Activated T-cell treated with anti-CD3 and anti-CD28 coated beads for 4 hours (primary cell): ENCODE data around the gene COPS8.

Source experiments
- DNase-seq: peaks from one replicate; pipeline ENCODE4 v3.0.0-alpha.2; 2020

Gene COPS8

DNA sequence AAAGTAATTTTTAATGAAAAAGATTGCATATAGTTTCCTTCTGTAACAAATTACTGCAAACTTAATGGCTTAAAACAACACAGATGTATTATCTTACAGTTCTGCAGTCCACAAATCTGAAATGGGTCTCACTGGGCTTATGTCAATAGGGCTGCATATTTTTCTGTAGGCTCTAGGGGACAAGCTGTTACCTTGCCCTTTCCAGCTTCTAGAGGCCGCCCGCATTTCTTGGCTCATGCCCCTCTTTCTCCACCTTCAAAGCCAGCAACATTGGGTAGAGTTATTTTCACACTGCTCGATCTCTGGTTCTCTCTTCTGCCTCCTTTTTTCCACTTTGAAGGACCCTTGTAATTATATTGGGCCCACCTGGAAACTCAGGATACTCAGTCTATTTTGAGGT, 16.7 kb downstream of the COPS8 start:
- DNase-seq, result no peak

DNA sequence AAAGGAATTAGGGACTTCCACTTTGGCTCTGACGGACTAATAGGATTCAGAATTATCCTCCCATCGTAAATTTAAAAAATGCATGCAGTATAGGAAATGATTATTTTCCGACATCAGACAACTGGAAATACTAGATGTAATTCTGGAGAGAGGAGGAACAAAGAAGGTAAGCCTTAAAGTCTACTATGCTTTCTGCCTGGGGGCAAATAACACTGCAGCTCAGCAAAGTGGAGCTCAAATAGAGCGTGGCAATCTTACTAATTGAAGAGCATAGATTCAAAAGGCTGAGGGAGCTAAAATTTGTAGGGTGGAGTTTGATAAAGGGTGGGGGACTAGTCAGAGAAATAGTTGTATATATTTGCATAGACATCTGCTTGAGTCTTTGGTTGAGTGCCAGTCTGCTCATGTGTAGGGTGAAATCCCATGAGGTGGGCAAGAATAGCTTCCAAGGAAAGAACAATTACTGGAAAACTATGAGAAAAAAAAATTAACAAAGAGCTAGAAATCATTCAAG, 23.8 kb downstream of the COPS8 start:
- no peak for DNase-seq

DNA sequence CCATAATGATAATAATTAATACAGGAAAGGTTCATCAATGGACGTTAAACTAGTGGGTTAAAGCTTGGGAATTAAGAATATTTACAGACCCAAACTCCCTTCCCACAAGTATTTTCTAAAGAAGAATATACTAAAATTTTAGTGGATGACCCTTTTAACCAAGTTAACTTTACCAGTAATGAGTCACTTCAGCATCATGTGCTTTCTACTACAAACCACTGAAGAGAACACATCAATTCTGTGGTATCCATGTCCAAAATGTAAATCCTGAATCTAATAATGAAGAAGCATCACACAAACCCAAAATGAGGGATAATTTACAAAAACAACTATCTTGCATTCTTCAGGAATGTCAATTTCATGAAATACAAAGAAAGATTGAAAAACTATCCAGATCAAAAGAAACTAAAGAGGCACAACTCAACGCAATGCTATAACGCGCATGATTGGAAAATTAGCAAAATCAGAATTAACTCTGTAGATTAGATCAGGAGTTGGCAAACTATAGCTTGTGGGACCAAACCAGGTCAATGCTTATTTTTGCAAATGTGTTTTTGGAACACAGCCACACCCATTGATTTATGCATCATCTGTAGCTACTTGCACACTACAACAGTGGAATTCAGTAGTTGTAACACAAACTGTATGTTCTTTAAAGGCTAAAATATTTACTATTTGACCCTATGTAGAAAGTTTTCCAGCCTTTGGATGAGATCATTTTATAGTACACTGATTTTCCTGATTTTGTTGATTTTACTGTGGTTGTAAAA, 27.5 kb downstream of the COPS8 start:
- DNase-seq, result no peak

DNA sequence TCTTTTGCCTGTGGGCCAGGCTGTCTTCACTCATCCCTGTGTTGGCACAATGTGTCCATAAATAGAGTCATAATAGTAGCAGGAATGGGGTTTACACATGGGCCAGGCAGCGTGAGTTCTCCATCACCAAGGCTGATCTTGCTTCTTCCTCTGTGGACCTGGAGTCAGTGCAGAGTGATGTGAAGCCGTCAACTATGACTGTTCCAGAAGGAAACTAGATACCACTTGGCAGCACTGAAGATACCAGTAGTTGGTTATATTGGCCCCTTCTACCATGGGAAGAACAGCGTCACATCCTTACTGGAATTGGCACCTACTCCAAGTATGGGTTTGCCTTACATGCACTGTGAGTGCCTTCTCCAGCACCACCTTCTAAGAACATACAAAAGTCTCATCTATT, 30.2 kb downstream of the COPS8 start:
- no peak for DNase-seq

DNA sequence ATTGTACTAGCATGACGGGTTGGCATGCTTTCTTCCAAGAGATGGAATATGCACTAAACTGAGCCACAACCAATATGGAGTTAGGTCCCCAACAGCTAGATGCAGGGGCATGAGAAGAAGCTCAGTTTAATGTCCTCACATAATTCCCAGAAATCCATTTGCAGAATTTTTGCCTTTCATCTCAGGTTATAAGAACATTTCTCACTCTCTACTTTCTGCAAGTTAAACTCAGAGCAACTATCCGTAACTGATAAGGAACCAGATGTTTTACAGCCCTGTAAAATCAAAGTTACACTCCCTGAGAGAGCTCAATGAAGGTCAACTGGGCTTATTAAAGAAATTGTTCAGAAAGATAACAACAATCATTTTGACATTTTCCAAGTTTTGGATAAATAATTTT, 30.7 kb downstream of the COPS8 start:
- DNase-seq, result no peak

DNA sequence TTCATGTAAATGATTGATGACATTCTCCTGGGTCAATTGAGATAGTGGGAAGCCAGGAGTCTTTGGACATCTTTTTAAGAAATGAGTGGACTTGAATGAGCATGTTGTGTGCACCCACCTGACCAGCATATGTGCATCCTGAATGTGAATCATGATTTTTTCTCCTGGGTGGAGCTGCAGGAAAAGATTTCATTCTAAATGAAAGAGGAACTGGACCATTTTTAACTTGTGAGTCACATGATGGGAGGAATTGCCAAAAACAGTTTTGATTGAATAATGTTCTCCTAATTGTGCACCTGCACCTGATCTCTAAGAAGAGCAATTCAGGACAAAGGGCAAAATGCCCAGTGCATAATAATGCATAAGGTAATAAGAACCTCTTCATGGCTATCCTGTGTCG, 32.3 kb downstream of the COPS8 start:
- no peak for DNase-seq

DNA sequence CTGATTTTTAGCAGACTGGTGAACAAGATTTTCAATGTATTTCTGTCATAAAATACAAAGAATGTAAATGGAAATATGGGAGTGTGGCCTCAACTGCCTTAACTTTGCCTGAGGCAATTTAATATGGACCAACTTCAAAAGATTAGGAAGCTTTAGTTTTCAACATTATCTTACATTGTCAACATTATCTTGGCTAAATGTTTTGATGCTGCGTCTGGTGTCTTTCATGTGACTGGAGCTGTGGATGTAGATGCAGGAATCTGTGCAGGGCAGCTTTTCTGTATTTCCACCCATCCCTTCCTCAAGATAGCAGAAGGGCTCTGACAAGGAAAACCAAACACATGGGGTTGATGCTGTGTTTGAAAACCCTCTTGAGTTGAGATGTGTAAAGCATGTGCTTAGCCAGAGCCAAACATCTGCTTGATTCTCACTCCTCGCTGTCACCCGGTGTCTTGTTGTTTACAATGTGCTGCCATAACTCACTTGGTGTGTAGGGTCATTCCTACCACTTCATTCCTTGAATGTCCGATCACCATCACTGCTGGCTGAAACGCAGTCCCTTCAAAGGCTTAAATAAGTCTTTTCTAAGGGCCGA, 33.0 kb downstream of the COPS8 start:
- DNase-seq, result no peak

DNA sequence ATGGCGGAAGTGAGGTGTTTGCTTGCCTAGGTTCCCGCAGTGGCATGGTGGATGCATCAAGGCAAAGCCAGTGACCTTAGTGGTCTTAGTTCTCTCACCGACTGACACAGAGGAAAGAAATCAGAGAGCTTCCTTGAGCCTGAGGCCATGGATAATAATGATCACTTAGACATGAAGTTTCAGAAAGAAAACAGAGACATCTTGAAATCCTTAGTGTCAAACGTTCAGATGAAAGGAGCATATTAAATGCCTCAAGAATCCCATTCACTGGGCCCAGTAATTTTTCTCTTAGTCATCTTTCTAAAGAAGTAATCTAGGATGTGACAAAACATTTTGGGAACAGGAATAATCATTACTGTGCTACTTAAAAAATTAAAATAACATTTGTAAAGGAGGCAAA, 35.2 kb downstream of the COPS8 start:
- no peak for DNase-seq

DNA sequence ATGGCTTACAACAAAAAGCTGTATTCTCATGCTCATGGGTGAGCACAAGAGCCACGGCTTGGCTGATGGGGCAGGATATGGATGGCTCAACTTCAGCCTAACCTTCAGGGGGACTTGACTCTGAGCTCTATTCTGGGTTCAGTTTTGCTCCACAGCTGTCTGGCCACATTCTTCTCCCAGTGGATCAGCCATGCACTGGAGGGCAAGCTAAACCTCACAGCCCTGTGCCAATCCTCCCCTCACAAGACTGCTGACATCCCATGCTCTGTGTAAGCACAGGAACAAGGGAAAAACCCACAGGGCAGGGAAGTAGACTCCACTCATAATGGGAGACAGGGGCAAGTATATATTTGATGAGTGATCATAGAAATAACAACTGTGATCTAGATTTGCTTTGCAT, 35.6 kb downstream of the COPS8 start:
- DNase-seq, result no peak

DNA sequence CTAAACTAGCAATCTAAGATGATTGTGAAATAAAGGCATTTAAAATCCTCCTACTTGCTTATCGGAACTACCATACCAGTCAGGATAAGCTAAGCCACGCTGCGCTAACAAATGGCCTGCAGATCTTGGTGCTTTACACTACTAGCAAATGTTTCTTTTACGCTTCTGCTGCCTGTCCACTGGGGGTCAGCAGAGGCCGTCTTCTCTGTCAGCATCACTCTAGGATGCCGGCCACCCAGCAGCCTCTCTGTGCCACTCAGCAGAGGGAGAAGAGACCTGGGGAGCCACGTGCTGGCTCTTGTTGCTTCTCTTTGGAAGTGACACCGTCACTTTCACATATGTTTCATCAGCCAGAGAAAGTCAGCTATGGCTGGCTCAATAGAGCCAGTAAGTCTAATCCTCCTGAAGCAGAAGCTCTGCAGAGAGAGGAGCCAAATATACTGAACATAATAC, 36.6 kb downstream of the COPS8 start:
- peak; percentile 2 for DNase-seq

DNA sequence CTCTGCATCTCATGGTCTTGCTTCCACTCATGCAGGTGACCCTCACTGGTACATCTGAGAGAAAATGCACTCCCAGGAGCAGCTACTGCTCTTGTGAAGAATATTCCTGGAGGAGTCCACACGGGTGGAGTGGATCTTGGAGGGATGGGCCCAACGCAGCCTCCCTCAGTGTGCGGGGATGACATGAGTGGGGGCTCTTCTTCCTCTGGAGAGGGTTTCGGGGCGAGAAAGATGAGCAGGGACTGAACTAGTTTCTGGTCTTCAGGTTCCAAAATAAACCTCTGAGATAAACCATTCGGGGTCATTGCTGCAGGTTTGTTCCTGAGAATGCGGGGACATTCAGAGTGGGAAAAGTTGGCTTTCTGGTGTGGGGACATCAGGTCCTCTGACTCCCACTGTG, 39.1 kb downstream of the COPS8 start:
- DNase-seq, result no peak

DNA sequence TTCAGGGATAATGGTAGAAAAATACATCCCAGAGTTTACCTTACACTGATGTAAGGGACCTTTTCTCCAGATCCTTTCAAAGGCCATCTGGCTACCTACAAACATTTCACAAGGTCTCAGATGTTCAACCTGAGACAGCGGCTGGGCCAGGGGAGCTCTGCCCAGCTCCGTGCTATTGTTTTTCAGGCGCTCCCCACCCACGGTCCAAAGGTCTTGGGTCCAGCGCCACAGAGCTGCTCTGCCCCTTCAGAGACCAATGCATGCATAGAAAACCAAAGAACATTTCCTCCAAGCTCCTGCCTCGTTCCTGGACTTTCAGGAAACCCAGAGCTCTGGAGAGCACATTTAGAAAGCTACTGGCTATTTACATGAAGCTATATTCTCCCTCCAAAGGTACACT, 40.3 kb downstream of the COPS8 start:
- DNase-seq, result no peak

DNA sequence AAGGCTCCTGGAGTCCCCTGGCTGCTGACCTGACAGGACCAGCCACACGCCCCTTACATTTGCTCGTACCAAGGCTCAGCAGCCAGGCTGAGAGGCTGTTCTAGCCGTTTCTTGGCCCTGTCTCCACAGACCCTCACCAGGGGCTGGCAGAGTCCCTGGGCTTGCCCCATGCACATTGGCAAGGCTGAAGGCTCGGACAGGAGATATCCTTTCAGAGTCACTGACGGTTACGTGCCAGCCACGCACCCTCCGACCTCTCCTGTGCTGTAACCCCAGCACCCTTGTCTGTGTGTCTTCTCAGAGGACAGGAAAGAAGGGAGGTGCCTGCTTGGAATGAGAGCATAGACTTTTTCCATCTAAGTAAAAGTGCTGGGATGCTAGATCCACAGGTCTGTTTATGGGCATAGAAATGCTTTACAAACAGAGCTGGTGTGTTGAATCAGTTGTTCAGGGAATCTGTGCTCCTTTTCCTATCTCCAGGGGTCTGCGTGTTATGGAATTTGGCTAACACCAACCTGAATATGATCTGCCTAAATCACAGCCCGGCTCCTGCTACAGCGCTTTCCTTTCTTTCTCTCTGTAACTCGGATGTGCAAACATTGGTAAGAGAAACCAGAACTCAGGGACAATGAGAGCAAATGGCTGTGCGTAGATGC, 41.0 kb downstream of the COPS8 start:
- no peak for DNase-seq

DNA sequence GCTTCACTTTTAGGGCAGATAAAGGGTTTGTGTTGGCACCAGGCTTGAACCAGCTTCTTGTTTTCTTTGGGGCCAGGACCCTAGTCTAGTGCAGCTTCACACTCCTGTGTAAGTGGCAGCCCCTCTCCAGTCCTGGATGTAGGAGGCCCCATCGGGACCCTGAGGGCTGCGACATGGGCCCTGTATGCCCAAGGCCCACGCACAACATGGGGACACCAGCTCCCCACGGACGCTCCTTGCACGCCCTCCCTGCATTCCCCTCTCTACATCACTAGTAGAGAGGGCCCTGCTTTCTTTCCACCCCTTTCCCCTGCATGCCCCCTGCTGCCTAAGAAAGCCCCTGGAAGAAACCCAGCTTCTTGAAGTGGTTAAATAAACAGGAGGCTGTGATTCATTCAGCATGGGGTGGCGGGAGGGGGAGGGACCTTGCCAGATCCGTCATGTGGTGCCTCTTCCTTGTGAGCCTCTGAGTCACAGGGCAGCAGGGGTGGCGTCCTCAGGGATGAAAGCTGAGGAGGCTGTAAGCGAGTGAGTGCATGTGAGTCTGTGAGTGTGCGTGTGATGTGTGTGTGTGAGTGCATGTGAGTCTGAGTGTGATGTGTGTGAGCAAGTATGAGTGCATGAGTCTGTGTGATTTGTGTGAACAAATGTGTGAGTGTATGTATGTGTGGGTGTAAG, 42.5 kb downstream of the COPS8 start:
- DNase-seq, result peak; percentile 26

DNA sequence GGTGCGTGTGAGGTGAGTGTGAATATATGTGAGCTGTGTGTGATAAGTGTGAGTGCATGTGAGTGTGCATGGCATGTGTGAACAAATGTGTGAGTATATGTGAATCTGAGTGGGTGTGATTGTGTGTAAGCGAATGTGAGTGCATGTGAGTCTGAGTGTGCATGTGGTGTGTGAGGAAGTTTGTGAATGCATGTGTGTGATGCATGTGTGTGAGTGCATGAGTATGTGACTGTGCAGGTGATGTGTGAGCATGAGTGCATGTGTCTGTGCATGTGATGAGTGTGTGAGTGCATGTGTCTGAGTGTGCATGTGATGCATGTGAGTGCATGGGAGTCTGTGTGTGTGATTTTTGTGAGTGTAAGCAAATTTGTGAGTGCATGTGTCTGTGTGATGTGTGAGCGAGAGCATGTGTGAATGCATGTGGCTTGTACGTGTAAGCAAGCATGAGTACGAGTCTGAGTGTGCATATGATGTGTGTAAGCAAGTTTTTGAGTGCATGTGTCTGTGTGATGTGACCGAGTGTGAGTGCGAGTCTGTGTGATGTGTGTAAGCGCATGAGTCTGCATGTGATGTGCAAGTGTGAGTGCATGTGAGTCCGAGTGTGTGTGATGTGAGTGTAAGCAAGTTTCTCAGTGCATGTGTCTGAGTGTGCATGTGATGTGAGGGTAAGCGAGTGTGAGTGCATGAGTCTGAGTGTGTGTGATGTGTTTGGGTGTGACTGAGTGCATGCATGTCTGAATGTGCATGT, 43.3 kb downstream of the COPS8 start:
- no peak for DNase-seq

DNA sequence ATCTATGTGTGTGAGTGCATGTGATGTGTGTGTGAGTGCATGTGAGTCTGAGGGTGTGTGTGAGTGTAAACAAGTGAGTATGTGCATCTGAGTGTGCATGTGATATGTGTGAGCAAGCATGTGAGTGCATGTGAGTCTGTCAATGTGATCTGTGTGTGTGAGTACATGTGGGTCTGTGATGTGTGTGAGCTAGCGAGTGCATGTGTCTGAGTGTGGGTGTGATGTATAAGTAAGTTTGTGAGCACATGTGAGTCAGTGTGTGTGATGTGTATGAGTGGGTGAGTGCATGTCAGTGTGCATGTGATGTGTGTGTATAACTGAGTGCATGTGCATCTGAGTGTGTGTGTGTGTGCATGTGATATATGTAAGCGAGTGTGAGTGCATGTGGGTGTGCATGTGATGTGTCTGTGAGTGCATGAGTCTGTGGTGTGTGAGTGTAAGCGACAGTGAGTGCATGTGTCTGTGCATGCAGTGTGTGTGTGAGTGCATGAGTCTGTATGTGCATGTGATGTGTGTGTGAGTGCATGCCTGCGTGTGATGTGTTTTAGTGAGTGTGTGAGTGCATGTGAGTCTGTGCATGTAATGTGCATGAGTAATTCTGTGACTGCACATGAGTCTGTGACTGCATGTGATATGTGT, 44.1 kb downstream of the COPS8 start:
- no peak for DNase-seq

DNA sequence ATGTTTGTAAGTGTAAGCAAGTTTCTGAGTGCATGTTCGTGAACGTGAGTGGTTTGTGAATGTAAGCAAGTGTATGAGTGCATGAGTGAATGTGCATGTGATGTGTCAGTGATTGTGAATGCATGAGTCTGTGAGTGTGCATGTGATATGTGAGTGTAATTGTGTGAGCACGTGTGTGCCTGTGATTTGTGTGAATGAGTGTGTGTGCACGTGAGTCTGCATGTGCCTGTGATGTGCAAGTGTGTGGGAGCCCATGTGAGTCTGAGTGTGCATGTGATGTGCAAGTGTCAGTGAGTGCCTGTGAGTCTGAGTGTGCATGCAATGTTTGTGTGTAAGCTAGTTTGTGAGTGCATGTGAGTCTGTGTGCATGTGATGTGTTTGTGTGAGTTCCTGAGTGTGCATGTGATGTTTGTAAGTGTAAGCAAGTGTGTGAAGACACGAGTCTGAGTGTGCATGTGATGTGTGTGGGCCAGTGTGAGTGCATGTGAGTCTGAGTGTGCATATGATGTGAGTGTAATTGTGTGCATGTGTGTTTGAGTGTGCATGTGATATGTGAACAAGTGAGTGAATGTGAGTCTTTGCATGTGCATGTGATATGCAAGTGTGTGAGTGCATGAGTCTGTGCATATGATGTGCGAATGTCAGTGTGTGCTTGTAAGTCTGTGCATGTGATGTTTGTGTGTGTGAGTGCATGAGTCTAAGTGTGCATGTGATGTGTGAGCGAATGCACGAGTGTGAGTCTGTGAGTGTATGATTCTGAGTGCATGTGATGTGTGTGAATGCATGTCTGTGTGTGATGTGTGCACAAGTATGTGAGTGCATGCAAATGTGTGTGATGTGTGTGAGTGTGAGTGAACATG, 45.1 kb downstream of the COPS8 start:
- no peak for DNase-seq

DNA sequence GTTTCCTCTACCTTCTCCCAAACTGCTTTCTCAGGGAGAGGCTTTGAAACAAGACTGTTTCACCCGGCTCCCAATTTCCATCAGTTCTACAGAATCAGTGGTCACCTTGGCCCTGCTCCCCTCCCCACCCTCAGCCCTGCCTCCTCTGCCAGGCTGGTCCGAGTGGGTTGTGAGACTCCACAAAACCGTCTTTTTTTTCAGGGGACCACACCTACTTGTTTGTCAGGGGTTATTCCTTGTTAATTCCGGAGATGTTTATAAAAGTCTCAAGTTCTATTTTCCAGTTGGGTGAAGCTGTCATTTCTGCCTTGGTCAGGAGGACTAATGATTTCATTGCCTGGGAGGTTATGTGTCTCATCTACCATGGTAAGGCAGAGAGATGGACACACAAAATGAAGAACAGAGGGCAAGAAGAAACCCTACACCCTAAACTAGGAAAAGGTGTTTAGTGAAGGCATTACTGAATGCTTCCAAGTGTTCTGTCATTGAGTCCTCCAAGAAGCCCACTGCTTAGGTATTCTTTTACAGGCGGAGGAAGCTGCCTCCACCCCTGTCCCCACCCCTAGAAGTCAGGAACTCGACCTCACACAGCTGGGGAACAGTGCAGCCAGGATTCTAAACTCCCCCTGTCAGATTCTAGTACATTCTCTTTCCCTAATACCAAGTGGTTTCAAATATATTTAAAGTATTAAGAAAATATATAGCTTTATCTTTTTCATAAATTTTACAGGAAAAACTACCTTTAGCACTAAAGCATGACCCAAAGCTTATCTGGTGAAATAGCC, 46.3 kb downstream of the COPS8 start:
- DNase-seq, result no peak

DNA sequence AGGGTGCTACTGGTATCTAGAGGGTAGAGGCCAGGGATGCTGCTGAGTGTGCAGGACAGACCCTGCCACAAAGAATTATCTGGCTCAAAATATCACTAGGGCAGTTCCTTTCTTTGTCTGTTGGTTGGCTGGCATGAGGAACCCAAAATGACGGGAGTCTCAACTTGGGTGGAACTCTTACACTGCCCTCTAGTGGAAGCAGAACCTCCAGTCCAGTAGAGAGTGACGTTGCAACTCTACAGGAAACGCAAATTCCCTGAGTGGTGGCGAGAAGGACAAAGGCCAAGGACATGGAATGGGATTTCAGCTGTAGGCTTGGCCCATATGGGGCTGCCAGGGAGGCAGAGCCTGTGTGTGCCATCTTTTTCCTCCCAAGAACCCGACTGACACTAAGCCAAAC, 47.1 kb downstream of the COPS8 start:
- no peak for DNase-seq
